ENCODE results near the gene MARS1.

- TF ChIP-seq FOXP2 (optimal IDR thresholded peaks at IDR 0.05; ENCODE audit: control extremely low read depth, extremely low read length, insufficient read depth), result no peak
- no peak for TF ChIP-seq POLR2AphosphoS5 (IDR thresholded peaks at IDR 0.05; ENCODE audit: borderline replicate concordance, low read depth, low read length)
Measured at GRCh38 chr12:57541717-57542116, 53.8 kb downstream of the MARS1 start.

All from SK-N-MC (cell line).